B cell (primary cell): ENCODE measurements around the gene SEMA6A.

Experiments used
- CTCF ChIP-seq: fragments of 200-600 bp; IDR thresholded peaks from one replicate; pipeline ENCODE4 v1.8.0; 2022; ENCODE audit warnings: antibody characterized with exemption, mild to moderate bottlenecking
- EZH2 ChIP-seq: IDR thresholded peaks from 2 replicates; pipeline ENCODE4 v1.6.1; 2012; ENCODE audit warnings: borderline replicate concordance, low read depth, mild to moderate bottlenecking, moderate library complexity, low read length; ENCODE audit not compliant: insufficient read depth, poor library complexity, severe bottlenecking

GRCh38 chr5:116598911-116599310 is 24.3 kb upstream of the SEMA6A start:
- TF ChIP-seq EZH2, result no peak
- no peak for TF ChIP-seq CTCF
